ENCODE measurements around the gene DRGX. TPM values are rescaled to one million over a fixed set of nuclear protein-coding genes. Genes with fewer than 3 reads are reported as not detected.

The DRGX gene
- total and polyA plus RNA-seq, 2 of the 4 experiments (the other 2 are of a cell fraction), result not detected

GRCh38 chr10:49320191-49320590 lies 75.7 kb downstream of the DRGX start:
- ATAC-seq (ENCODE audit: low read depth) (no peak), DNase-seq (no peak)
- Histone ChIP-seq H3K27ac (ENCODE audit: insufficient read depth, low read length) (no peak overlapping the region), H2BK5ac (ENCODE audit: low read depth, low read length, poor library complexity, severe bottlenecking) (no peak overlapping the region), H2BK20ac (ENCODE audit: low read depth, low read length) (no peak overlapping the region), H3K4me1 (ENCODE audit: control insufficient read depth, insufficient read depth, low read length) (no peaks in the 10 kb centered on the region), H2AFZ (replicated peaks; ENCODE audit: low read length, poor library complexity) (no peak overlapping the region), H3K4me2 (ENCODE audit: low read depth, low read length) (no peak overlapping the region), H3K23ac (ENCODE audit: low read depth, low read length) (no peak overlapping the region), H3K9me3 (ENCODE audit: control insufficient read depth, insufficient read depth, low read length) (no peaks in the 10 kb centered on the region), H3K18ac (ENCODE audit: low read depth, low read length) (no peak overlapping the region), H2BK120ac (ENCODE audit: low read depth, low read length) (no peak overlapping the region), H4K20me1 (ENCODE audit: insufficient read depth, low read length) (no peaks in the 10 kb centered on the region), H4K8ac (ENCODE audit: low read depth in 2 of 2, low read length in 2 of 2) (no peak overlapping the region), H3K4ac (ENCODE audit: low read depth, low read length) (no peak overlapping the region), H3K36me3 (ENCODE audit: control insufficient read depth, insufficient read depth, low read length) (no peaks in the 10 kb centered on the region), H3K9ac (ENCODE audit: low read depth, low read length) (no peak overlapping the region), H4K5ac (ENCODE audit: low read depth, low read length) (no peak overlapping the region), H2AK9ac (replicated peaks; ENCODE audit: low read depth, low read length, poor library complexity) (no peak overlapping the region), H3K14ac (replicated peaks; ENCODE audit: low read depth, low read length) (no peak overlapping the region), H3K56ac (ENCODE audit: extremely low read depth, insufficient read depth, low read length) (no peak overlapping the region), H2BK15ac (ENCODE audit: low read depth, low read length) (no peak overlapping the region), H3K4me3 (ENCODE audit: insufficient read depth, low read depth, low read length) (no peak overlapping the region), H3K79me1 (ENCODE audit: low read depth in 1 of 2, low read length in 2 of 2) (no peaks in the 10 kb centered on the region), H3K27me3 (ENCODE audit: control insufficient read depth, insufficient read depth, low read length) (peaks cover 11% of the 10 kb centered on the region; the same call in 1 of the 2 replicates), H3K9me1 (ENCODE audit: insufficient read depth, low read length) (no peaks in the 10 kb centered on the region), H2AK5ac (ENCODE audit: low read depth, low read length) (no peak overlapping the region), H4K91ac (ENCODE audit: insufficient read depth, low read depth, low read length) (no peak overlapping the region)
- BruUV-seq (replicated peaks), result no TSS peak
- no CpG with 5 or more reads among the region's 2 CpGs for WGBS, 2 experiments (ENCODE audit: extremely low coverage in 2 of 2, insufficient read length in 1 of 2)
- dilution Hi-C loops (cut with HindIII; ENCODE audit: low sequenced_read_pairs, unreplicated experiment) (no loop called here), intact Hi-C loops (cut with micrococcal nuclease) (no loop called here), in situ Hi-C loops (cut with MboI; ENCODE audit: low sequenced_read_pairs) (no loop called here)
- POLR2A ChIA-PET (ENCODE audit: unreplicated experiment), result no interaction called here
- no peak for TF ChIP-seq ELK1 (IDR thresholded peaks at IDR 0.05; ENCODE audit: borderline replicate concordance, low read depth, low read length)
- no peak for TF ChIP-seq CEBPB (IDR thresholded peaks at IDR 0.05; ENCODE audit: low read depth, low read length)
- no peak for TF ChIP-seq NFE2L2 (IDR thresholded peaks at IDR 0.05; ENCODE audit: low read depth, low read length)
- no peak for TF ChIP-seq MAZ (IDR thresholded peaks at IDR 0.05; ENCODE audit: borderline replicate concordance, low read depth, low read length)
- no peak for TF ChIP-seq USF2 (IDR thresholded peaks at IDR 0.05; ENCODE audit: low read depth, low read length)
- TF ChIP-seq CTCF (conservative IDR thresholded peaks at IDR 0.05; ENCODE audit: low read depth, low read length), result no peak
- no peak for TF ChIP-seq RAD21 (IDR thresholded peaks at IDR 0.05; ENCODE audit: low read length)
- no peak for TF ChIP-seq MXI1 (IDR thresholded peaks at IDR 0.05; ENCODE audit: borderline replicate concordance, low read depth, low read length)
- no peak for TF ChIP-seq RFX5 (IDR thresholded peaks at IDR 0.05; ENCODE audit: low read depth, low read length)
- no peak for TF ChIP-seq CHD1 (IDR thresholded peaks at IDR 0.05; ENCODE audit: low read depth, low read length)
- TF ChIP-seq BHLHE40 (IDR thresholded peaks at IDR 0.05; ENCODE audit: low read depth, low read length), result no peak
- CTCF ChIA-PET, result no interaction called here

All from IMR-90 (cell line).